Heart left ventricle (tissue), 16 donors: ENCODE measurements around the gene CTDSP2. TPM values are rescaled to one million over a fixed set of nuclear protein-coding genes. Genes with fewer than 3 reads are reported as not detected.

Source experiments
- ATAC-seq, 4 donors: fragments of 200-7000 bp; cut with Tn5 transposase; one replicate each; pipeline ENCODE4 v1.9.1; 2020 to 2022; ENCODE audit warnings: moderate library complexity in 4 of 4, mild to moderate bottlenecking in 3 of 4, moderate number of reproducible peaks in 1 of 4
- DNase-seq, 5 donors: peaks; one replicate each; pipeline ENCODE4 v3.0.0-alpha.2; 2020
- H3K27ac ChIP-seq, 12 donors: fragments of 200-600 bp; sonication (generic) in 4 of 12; one replicate each; pipeline versions ENCODE4 v1.5.0 to v1.8.0; 2016 to 2022; ENCODE audit warnings: mild to moderate bottlenecking in 2 of 12
- H3K27me3 ChIP-seq, 9 donors: fragments of 200-600 bp; sonication (generic) in 2 of 9; one replicate each; pipeline versions ENCODE4 v1.5.1 to v1.8.0; 2016 to 2022; ENCODE audit warnings: mild to moderate bottlenecking in 3 of 9
- H3K36me3 ChIP-seq, 9 donors: fragments of 200-600 bp; sonication (generic) in 2 of 9; one replicate each; pipeline versions ENCODE4 v1.5.0 to v1.8.0; 2018 to 2022; ENCODE audit warnings: mild to moderate bottlenecking in 2 of 9
- H3K4me1 ChIP-seq, 12 donors: fragments of 200-600 bp; sonication (generic) in 4 of 12; one replicate each; pipeline versions ENCODE4 v1.5.0 to v1.8.0; 2016 to 2022; ENCODE audit warnings: mild to moderate bottlenecking in 3 of 12
- H3K4me3 ChIP-seq, 12 donors: fragments of 200-600 bp; sonication (generic) in 4 of 12; one replicate each; pipeline versions ENCODE4 v1.5.0 to v1.8.0; 2017 to 2022; ENCODE audit warnings: mild to moderate bottlenecking in 9 of 12, moderate library complexity in 4 of 12
- H3K9me3 ChIP-seq, 12 donors: fragments of 200-600 bp; sonication (generic) in 4 of 12; one replicate each; pipeline versions ENCODE4 v1.5.0 to v1.8.0; 2016 to 2022; ENCODE audit warnings: mild to moderate bottlenecking in 1 of 12
- CTCF ChIP-seq, 12 donors: fragments of 200-600 bp; sonication (generic) in 4 of 12; IDR thresholded peaks; one replicate each; pipeline versions ENCODE4 v1.5.0 to v1.8.0; 2018 to 2022; ENCODE audit warnings: antibody characterized with exemption in 12 of 12, mild to moderate bottlenecking in 5 of 12
- POLR2A ChIP-seq, 2 donors: fragments of 450-650 bp; IDR thresholded peaks; one replicate each; pipeline ENCODE4 v1.6.1; 2017; ENCODE audit warnings: antibody characterized with exemption in 2 of 2, mild to moderate bottlenecking in 2 of 2, moderate library complexity in 2 of 2
- whole genome bisulfite sequencing, 4 donors: extraction: QIAGEN DNeasy Blood & Tissue Kit in 2 of 4; methylation state at CpG; one replicate each; pipeline versions ENCODE4 v1.1.5 to v1.1.7; 2013 to 2018; 5-methylcytosine and 5-hydroxymethylcytosine counted together
- intact Hi-C, 10 donors: fragments of 100-400 bp; cut with DNase I; formaldehyde crosslinking; loops; one replicate each; pipeline versions ENCODE4 v1.11.1 to v1.14.2; 2022
- polyA plus RNA-seq, 2 donors: library from polyadenylated mRNA; stranded (reverse); fragments of 200-250 nt; gene quantifications; one replicate each; pipeline ENCODE4 v1.2.3, GENCODE V29; 2013
- total RNA-seq, 9 donors: library from RNA; depleted of rRNA in 2 of 9; stranded (reverse); fragments of >200 nt in 2 of 9; fragmentation: NEBNext Ultra II Directional in 3 of 9; extraction: Animal tissue kit (Norgen Biotek cat#: 25700) in 3 of 9; gene quantifications; one replicate each; pipeline versions ENCODE4 v1.1.0 to v1.2.4, GENCODE V29; 2016 to 2023
- donor health status: ischemic (EF 13 %, LVEDD 7.1; RV severe dilation, severe dysfunction).
- donor health status: healthy with polysubstance abuse.
- donor health status: DM: no; HTN: yes; CAD: no.
- donor health status: DM: no; HTN: no; CAD: no.
- donor health status: ischemic (EF 25% LVEDD 6.9; RV normal size, moderate dysfunction).
- donor health status: ischemic (EF 25% LVEDD 5.7; RV mildly dilated, moderate dysfunction).
- donor health status: healthy.
- donor health status: DM: yes; HTN: yes; CAD: no.
- donor health status: ischemic (EF 35%, LVEDD 5.7; RV mildly dilated, moderate dysfunction).
- donor health status: nonischemic (EF 11% LVEDD 7.7; RV severe dilation, severe dysfunction).
- donor health status: DM: yes; HTN: yes; CAD: no.
- donor health status: PGD.
- donor health status: ischemic (EF 29% LVEDD 5.4; RV normal size, mild dysfunction).
- donor health status: nonischemic (EF 23%, LVEDD 6.1; RV moderate dilation, normal function).

The CTDSP2 gene
- total and polyA plus RNA-seq, 11 donors, result 28.0 to 191 (median 82.9) TPM

GRCh38 chr12:57781801-57782200 is 64.7 kb downstream of the CTDSP2 start:
- WGBS, 4 donors, result 69 to 82% (median 72%) methylated on average over 2 of the region's 2 CpGs
- H3K4me3 ChIP-seq, result no peak overlapping the region
- H3K9me3 ChIP-seq, result no peaks in the 10 kb centered on the region
- intact Hi-C loops, result loop anchor here in 6 of 10 donors (1.0 to 5.0 kb wide), 2 partner anchors 124 to 126 kb away; no protein-coding TSS in a partner anchor
- TF ChIP-seq CTCF (IDR thresholded peaks at IDR 0.05) (no peak), POLR2A (IDR thresholded peaks at IDR 0.05) (no peak)
- H3K27ac ChIP-seq, result peak overlapping the region in 1 of 12 donors; percentile 80
- no peak for DNase-seq
- no peaks in the 10 kb centered on the region for H3K27me3 ChIP-seq
- ATAC-seq, result no peak
- H3K4me1 ChIP-seq, result peaks cover 0 to 41% (median 13%) of the 10 kb centered on the region in 12 donors
- H3K36me3 ChIP-seq, result peaks cover 0 to 38% (median 18%) of the 10 kb centered on the region in 9 donors

GRCh38 chr12:57781244-57781643 is 65.3 kb downstream of the CTDSP2 start:
- ATAC-seq (no peak), DNase-seq (no peak)
- peak overlapping the region in 1 of 12 donors; percentile 80 for H3K27ac ChIP-seq
- H3K4me3 ChIP-seq, result no peak overlapping the region
- peaks cover 0 to 41% (median 13%) of the 10 kb centered on the region in 12 donors for H3K4me1 ChIP-seq
- TF ChIP-seq POLR2A (IDR thresholded peaks at IDR 0.05) (no peak), CTCF (IDR thresholded peaks at IDR 0.05) (no peak)
- H3K36me3 ChIP-seq, result peaks cover 0 to 34% (median 13%) of the 10 kb centered on the region in 9 donors
- no peaks in the 10 kb centered on the region for H3K27me3 ChIP-seq
- 93 to 96% (median 94%) methylated on average over 3 of the region's 3 CpGs for WGBS, 4 donors
- no peaks in the 10 kb centered on the region for H3K9me3 ChIP-seq
- intact Hi-C loops, result loop anchor here in 4 of 10 donors (5.0 kb wide), 1 partner anchor 126 kb away; no protein-coding TSS in a partner anchor

- no peaks in the 10 kb centered on the region for H3K9me3 ChIP-seq
- H3K4me3 ChIP-seq, result no peak overlapping the region
- intact Hi-C loops, result loop anchor here in 4 of 10 donors (5.0 kb wide), 1 partner anchor 127 kb away; no protein-coding TSS in a partner anchor
- ATAC-seq (no peak), DNase-seq (no peak)
- H3K27me3 ChIP-seq, result no peaks in the 10 kb centered on the region
- H3K27ac ChIP-seq, result peak overlapping the region in 1 of 12 donors; percentile 80
- TF ChIP-seq POLR2A (IDR thresholded peaks at IDR 0.05), result no peak
- no peak for TF ChIP-seq CTCF (IDR thresholded peaks at IDR 0.05)
- WGBS, 4 donors, result 85 to 95% (median 91%) methylated on average over 3 to 4 of the region's 4 CpGs
- peaks cover 0 to 41% (median 13%) of the 10 kb centered on the region in 12 donors for H3K4me1 ChIP-seq
- peaks cover 0 to 34% (median 10%) of the 10 kb centered on the region in 9 donors for H3K36me3 ChIP-seq
These were observed 66.1 kb downstream of the CTDSP2 start for GRCh38 chr12:57780284-57780897.

GRCh38 chr12:57779736-57780135 is 66.8 kb downstream of the CTDSP2 start:
- ATAC-seq, result no peak
- DNase-seq, result no peak
- WGBS, 4 donors, result 50 to 61% (median 56%) methylated on average over 1 of the region's 1 CpG

More at GRCh38 chr12:57779736-57780135, 66.8 kb downstream of the CTDSP2 start:
- intact Hi-C loops, result loop anchor here in 4 of 10 donors (5.0 kb wide), 1 partner anchor 128 kb away; no protein-coding TSS in a partner anchor
- H3K4me3 ChIP-seq, result no peak overlapping the region
- peaks cover 0 to 35% (median 6%) of the 10 kb centered on the region in 9 donors for H3K36me3 ChIP-seq
- peaks cover 0 to 41% (median 13%) of the 10 kb centered on the region in 12 donors for H3K4me1 ChIP-seq
- no peaks in the 10 kb centered on the region for H3K27me3 ChIP-seq
- H3K9me3 ChIP-seq, result no peaks in the 10 kb centered on the region
- no peak for TF ChIP-seq CTCF (IDR thresholded peaks at IDR 0.05)
- no peak for TF ChIP-seq POLR2A (IDR thresholded peaks at IDR 0.05)
- no peak overlapping the region for H3K27ac ChIP-seq
